GM12874 (cell line): ENCODE results near the gene CFAP61.

Source experiments
- CTCF ChIP-seq: IDR thresholded peaks from 2 replicates; pipeline ENCODE4 v1.5.1; 2011; ENCODE audit warnings: low read depth, mild to moderate bottlenecking, control low read depth, low read length, moderate library complexity; ENCODE audit not compliant: insufficient read depth

The CFAP61 gene

GRCh38 chr20:20398123-20398522 is 345.8 kb downstream of the CFAP61 start:
- no peak for TF ChIP-seq CTCF

DNA sequence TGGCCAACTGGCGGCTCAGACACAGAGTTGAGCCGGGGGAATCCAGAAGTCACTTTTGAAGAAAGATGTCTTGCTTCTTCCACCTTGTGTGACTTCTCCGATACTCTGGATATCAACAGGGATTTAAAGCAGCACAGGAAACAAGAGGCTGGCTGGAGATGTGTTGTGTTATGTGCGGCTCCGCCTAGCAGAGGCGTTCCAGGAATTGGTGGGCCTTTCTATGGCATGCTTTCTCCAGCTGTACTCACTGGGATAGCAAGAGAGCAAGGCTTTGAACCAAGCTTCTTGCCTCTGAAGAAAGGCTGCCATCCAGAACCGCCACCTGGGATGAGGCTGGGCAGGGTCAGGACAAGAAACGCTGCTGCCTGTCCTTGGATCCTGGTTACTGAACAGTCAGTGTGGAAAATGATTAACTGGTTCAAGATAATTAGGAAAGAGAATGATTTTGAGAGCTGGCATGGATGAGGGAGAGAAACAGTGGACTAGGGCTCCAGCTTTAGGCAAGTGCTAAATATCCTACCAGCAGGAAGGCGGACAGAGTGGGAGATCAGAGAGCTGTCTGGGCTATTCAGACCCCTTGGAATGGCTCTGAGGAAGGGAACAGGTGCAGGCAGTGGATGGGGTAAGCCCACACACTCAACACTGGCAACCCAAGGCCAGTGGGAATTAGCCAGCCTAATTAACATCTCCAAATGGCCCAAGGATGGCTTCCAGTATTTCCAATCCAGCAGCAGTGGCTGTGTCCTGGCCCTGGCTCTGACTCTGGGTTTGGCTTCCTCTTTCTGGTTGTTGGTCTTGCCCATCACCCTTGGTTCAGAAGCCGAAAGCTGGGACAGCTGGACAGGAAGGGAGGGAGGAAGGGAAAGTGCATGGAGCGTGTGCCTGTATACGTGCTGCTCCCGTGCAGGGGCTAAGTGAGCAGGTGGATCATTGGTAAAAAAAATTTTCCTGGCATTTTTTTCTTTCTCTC is 347.5 kb downstream of the CFAP61 start:
- no peak for TF ChIP-seq CTCF

GRCh38 chr20:20401991-20402390 is 349.7 kb downstream of the CFAP61 start:
- TF ChIP-seq CTCF, result no peak

DNA sequence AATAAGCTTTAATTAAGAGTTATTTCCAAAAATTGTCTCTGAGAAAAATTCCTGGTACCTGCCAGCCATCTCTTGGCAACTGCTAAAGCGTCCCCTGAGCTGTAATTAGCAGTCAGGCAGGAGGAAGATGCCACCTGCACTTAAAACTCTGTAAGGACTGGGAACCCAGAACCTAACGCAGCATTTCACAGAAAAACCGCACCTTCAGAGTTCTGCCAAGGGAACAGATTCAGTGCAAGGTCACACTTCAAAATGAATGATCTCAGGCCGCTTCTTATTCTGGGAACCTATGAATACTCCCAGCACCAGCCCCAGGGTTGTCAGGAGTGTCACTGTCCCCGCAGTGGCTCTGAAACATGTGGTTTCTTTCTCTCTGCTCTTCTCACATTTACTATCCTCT is 352.3 kb downstream of the CFAP61 start:
- TF ChIP-seq CTCF, result no peak

- no peak for TF ChIP-seq CTCF
Measured at GRCh38 chr20:20405623-20406022, 353.3 kb downstream of the CFAP61 start.

DNA sequence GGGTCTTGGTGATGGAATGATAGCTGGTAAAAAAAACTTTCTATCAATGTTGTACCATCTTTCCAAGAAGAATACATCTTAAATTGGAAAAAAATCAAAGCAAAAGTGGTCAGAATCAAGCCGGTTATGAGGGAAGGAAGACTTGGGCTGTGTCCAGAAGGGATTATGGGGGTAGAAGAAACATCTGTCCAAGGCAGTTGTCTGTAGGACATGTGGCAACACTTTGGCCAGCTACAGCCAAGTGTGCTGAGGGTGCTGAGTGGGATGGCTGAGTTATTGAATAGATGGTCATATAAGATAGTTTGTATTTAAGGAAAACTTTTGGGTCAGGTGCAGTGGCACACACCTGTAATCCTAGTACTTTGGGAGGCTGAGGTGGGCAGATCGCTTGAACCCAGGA is 354.0 kb downstream of the CFAP61 start:
- TF ChIP-seq CTCF, result no peak

DNA sequence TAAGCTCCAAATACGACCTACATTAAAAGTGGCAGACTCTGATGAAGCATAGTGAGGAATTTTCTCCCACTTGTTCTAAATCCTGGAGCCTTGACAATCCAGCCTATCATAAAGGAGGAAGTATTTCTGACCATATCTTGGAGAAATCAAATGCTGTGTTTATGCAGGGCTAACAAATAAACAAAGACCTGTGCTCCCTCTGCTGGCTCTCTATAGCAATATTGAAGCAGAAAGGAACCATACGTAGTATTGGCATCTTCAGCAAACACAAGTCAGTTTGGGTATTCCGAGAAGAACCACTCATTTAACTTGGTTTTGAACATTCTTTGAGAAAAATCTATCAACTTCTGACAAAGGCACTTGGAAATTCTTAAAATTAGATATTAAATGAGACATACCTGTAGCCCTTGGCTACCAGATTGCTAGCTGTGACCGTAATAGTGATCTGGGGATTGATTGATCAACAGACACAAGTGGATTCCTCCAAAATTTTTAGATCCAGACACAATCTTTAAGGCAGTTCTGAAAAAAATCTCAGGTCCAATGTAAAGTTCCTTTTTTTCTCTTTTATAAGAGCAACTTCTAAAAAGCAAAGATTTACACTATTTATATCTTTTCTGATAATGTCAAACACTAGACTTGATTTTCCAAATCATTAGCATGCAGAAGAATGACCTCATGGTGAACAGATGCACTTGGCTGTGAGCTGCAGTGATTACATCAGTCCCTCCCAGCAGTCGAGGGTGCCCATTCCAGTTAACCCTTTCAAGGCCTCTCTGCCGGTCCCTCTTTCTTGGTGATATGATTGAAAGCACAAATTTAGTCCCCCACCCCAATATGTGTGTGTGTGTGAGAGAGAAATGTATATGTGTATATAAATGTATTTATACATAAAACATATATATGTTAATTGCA is 355.8 kb downstream of the CFAP61 start:
- TF ChIP-seq CTCF, result no peak
